Thoracic aorta (tissue), 2 donors: Measurements from ENCODE around the gene PCDH12. TPM values are rescaled to one million over a fixed set of nuclear protein-coding genes. Genes with fewer than 3 reads are reported as not detected.

Experiments used
- ATAC-seq: fragments of 150-250 bp; one replicate; pipeline ENCODE4 v1.8.0; 2017; ENCODE audit warnings: low read depth; ENCODE audit not compliant: insufficient number of reproducible peaks, low FRiP score
- DNase-seq: peaks from one replicate; pipeline ENCODE4 v3.0.0-alpha.2; 2020; ENCODE audit warnings: low spot score
- H3K27ac ChIP-seq, 2 donors: fragments of 200-600 bp; sonication (generic); 1 replicate in 1 of 2; 2 replicates in 1 of 2; pipeline ENCODE4 v1.5.1; 2016; ENCODE audit warnings: mild to moderate bottlenecking in 2 of 2, moderate library complexity in 2 of 2
- H3K27me3 ChIP-seq: fragments of 200-600 bp; sonication (generic); replicated peaks from 2 replicates; pipeline ENCODE4 v1.6.0; 2016; ENCODE audit warnings: mild to moderate bottlenecking; ENCODE audit not compliant: insufficient read depth
- H3K36me3 ChIP-seq: fragments of 200-600 bp; sonication (generic); one replicate; pipeline ENCODE4 v1.5.1; 2016
- H3K4me1 ChIP-seq, 2 donors: fragments of 200-600 bp; sonication (generic); 1 replicate in 1 of 2; 2 replicates in 1 of 2; pipeline versions ENCODE4 v1.5.1 to v1.6.0; 2016; ENCODE audit warnings: low read depth in 2 of 2, mild to moderate bottlenecking in 1 of 2; ENCODE audit not compliant: control insufficient read depth in 1 of 2
- H3K4me3 ChIP-seq: fragments of 200-600 bp; sonication (generic); 2 replicates; pipeline ENCODE4 v1.5.1; 2016; ENCODE audit warnings: mild to moderate bottlenecking
- H3K9me3 ChIP-seq: fragments of 200-600 bp; sonication (generic); 2 replicates; pipeline ENCODE4 v1.5.1; 2016
- total RNA-seq, 2 donors: library from RNA; depleted of rRNA; stranded (reverse); fragments of >200 nt; gene quantifications; one replicate each; pipeline versions ENCODE4 v1.1.0 to v1.2.3, GENCODE V29; 2016
- TF ChIP-seq, protein P1 (sequence below): fragments of 200-600 bp; sonication (generic); IDR thresholded peaks from one replicate; pipeline ENCODE4 v1.5.1; 2019; ENCODE audit warnings: antibody characterized with exemption

Gene PCDH12
- total RNA-seq, 2 donors from 2014 or later: 5.1 to 5.2 TPM

DNA sequence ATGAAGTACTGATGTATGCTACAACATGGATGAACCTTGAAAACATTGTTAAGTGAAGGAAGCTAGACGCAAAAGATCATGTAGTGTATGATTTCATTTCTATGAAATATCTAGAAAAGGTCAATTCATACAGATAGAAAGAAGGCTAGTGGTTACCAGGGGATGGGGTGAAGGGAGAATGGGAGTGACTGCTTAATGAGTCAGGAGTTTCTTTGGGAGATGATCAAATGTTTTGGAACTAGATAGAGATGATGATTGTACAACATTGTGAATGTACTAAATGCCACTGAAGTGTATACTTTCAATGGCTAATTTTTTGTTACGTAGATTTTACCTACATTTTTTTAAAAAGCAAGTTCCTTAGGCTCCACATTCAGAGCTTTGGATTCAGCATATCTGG is 49.2 kb downstream of the PCDH12 start:
- H3K9me3 ChIP-seq: no peaks in the 10 kb centered on the region
- H3K36me3 ChIP-seq: no peaks in the 10 kb centered on the region
- no peaks in the 10 kb centered on the region for H3K27me3 ChIP-seq
- no peak for DNase-seq
- TF ChIP-seq, protein P1, sequence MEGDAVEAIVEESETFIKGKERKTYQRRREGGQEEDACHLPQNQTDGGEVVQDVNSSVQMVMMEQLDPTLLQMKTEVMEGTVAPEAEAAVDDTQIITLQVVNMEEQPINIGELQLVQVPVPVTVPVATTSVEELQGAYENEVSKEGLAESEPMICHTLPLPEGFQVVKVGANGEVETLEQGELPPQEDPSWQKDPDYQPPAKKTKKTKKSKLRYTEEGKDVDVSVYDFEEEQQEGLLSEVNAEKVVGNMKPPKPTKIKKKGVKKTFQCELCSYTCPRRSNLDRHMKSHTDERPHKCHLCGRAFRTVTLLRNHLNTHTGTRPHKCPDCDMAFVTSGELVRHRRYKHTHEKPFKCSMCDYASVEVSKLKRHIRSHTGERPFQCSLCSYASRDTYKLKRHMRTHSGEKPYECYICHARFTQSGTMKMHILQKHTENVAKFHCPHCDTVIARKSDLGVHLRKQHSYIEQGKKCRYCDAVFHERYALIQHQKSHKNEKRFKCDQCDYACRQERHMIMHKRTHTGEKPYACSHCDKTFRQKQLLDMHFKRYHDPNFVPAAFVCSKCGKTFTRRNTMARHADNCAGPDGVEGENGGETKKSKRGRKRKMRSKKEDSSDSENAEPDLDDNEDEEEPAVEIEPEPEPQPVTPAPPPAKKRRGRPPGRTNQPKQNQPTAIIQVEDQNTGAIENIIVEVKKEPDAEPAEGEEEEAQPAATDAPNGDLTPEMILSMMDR: no peak
- no peak overlapping the region for H3K4me3 ChIP-seq
- no peak overlapping the region for H3K27ac ChIP-seq
- peaks cover 0 to 5% of the 10 kb centered on the region in 2 donors for H3K4me1 ChIP-seq
- no peak for ATAC-seq

DNA sequence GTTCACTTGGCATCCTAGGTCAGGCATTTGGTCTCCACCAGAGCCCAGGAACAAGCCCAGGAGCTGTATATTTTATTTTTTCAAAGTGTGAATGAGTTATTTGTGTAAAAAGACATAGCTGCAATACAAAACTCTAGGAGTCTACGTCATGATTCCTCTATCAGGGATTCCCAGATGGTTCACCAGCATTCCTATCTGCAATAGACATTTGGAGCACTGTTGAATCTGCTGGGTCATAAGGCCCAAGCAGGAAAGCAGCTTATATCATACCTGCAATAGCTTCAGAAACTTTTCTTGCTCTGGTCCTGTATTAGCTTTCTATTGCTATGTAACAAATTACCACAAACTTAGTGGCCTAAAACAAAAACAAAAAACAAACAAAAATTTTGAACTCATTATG is 51.0 kb downstream of the PCDH12 start:
- DNase-seq: no peak
- Histone ChIP-seq H3K9me3 (no peaks in the 10 kb centered on the region), H3K4me1 (no peaks in the 10 kb centered on the region), H3K27me3 (no peaks in the 10 kb centered on the region), H3K27ac (no peak overlapping the region), H3K4me3 (no peak overlapping the region), H3K36me3 (no peaks in the 10 kb centered on the region)
- ATAC-seq: no peak
- TF ChIP-seq, protein P1: no peak

DNA sequence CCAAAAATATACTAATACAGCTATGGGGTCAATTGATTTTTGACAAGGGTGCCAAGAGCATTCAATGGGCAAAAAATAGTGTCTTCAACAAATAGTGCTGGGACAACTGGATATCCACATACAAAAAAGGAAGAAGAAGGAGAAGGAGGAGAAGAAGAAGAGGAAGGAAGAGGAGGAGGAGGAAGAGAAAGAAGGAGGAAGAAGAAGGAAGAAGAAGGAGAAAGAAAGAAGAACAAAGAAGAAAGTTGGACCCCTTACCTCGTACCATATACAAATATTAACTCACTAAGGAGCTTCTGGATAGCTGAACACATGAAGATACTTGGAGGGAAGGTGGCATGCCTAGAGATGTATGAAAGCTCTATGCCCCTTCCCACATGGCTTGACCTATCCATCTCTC is 51.5 kb downstream of the PCDH12 start:
- no peak for DNase-seq
- H3K4me3 ChIP-seq: no peak overlapping the region

DNA sequence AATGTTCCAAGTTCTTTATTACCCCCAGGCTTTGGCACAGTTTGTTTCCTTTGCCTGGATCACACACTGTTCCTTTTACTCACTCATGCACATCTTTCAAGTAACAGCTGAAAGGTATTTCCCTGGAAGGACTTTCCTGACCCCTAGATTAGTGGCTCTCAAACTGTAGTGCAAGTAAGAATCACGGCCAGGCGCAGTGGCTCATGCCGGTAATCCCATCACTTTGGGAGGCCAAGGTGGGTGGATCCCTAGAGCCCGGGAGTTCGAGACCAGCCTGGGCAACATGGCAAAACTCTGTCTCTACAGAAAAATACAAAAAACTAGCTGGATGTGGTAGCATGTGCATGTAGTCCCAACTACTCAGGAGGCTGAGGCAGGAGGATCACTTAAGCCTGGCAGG is 53.5 kb downstream of the PCDH12 start:
- no peak for ATAC-seq
- Histone ChIP-seq H3K27me3 (no peaks in the 10 kb centered on the region), H3K4me3 (no peak overlapping the region), H3K36me3 (no peaks in the 10 kb centered on the region), H3K4me1 (no peaks in the 10 kb centered on the region), H3K9me3 (no peaks in the 10 kb centered on the region), H3K27ac (no peak overlapping the region)
- TF ChIP-seq, protein P1: no peak
- DNase-seq: no peak

More for the DNA sequence above, 51.5 kb downstream of the PCDH12 start:
- no peaks in the 10 kb centered on the region for H3K9me3 ChIP-seq
- TF ChIP-seq, protein P1: no peak
- no peaks in the 10 kb centered on the region for H3K36me3 ChIP-seq
- no peaks in the 10 kb centered on the region for H3K4me1 ChIP-seq
- H3K27ac ChIP-seq: no peak overlapping the region
- ATAC-seq: no peak
- no peaks in the 10 kb centered on the region for H3K27me3 ChIP-seq

DNA sequence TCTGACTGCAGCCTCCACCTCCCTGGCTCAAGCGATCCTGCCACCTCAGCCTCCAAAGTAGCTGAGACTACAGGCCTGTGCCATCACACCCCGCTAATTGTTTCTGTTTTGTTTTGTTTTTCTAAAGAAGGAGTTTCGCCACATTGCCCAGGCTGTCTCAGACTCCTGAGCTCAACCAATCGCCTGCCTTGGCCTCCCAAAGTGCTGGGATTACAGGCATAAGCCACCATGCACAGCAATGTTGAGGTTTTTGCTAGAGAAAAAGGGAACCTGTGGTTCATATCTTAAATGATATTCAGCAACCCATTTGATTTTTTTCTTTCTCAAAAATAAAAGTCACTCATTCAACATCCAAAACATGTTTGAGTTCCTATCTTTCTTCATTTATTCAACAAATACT is 54.7 kb downstream of the PCDH12 start:
- no peaks in the 10 kb centered on the region for H3K36me3 ChIP-seq
- no peaks in the 10 kb centered on the region for H3K27me3 ChIP-seq
- no peaks in the 10 kb centered on the region for H3K9me3 ChIP-seq
- H3K27ac ChIP-seq: no peak overlapping the region
- ATAC-seq (no peak), DNase-seq (no peak)
- H3K4me1 ChIP-seq: no peaks in the 10 kb centered on the region
- no peak overlapping the region for H3K4me3 ChIP-seq
- TF ChIP-seq, protein P1: no peak
